Measurements from ENCODE around the gene PSMD7. TPM values are rescaled to one million over a fixed set of nuclear protein-coding genes. Genes with fewer than 3 reads are reported as not detected.

The PSMD7 gene
- 62.9 and 65.9 TPM in 2 replicates for total RNA-seq
- 193 and 196 TPM in 2 replicates for polyA plus RNA-seq
- 131 and 148 TPM in 2 replicates for polyA plus RNA-seq (2012)
- polyA minus RNA-seq (ENCODE audit: low replicate concordance), result 15.4 and 20.2 TPM in 2 replicates

GRCh38 chr16:74296432-74297144, at the start of gene PSMD7:
TSS of gene PSMD7 (plus strand) at chr16:74296814. CDS start at chr16:74296915, 101 bp downstream.
- peak within 1 kb of the TSS; percentile 88 for H2AFZ ChIP-seq (ENCODE audit: low read length)
- H4K20me1 ChIP-seq (ENCODE audit: control insufficient read depth, extremely low read depth, insufficient read depth, low read length), result no peaks in the 10 kb centered on the region
- peaks cover 39% of the 10 kb centered on the region for H3K79me2 ChIP-seq (ENCODE audit: control insufficient read depth, insufficient read depth, low read length)
- H3K9me3 ChIP-seq (ENCODE audit: control insufficient read depth, insufficient read depth, low read depth, low read length), result no peaks in the 10 kb centered on the region
- TF ChIP-seq EZH2 (IDR thresholded peaks at IDR 0.05; ENCODE audit: low read length, missing control alignments) (no peak), CTCF (conservative IDR thresholded peaks at IDR 0.05 in 1 of 2, IDR thresholded peaks at IDR 0.05 in 1 of 2; ENCODE audit: low read depth in 1 of 2, low read length in 2 of 2) (no peak)
- H3K27ac ChIP-seq (ENCODE audit: insufficient read depth, low read length), result peak within 1 kb of the TSS; percentile 96
- peak within 1 kb of the TSS; percentile 97 for H3K9ac ChIP-seq (ENCODE audit: insufficient read depth, low read length)
- H3K4me2 ChIP-seq (ENCODE audit: extremely low read depth, insufficient read depth, low read length), result peak within 1 kb of the TSS; percentile 94
- no peaks in the 10 kb centered on the region for H3K27me3 ChIP-seq (ENCODE audit: control insufficient read depth, insufficient read depth, low read length)
- peaks cover 5% of the 10 kb centered on the region for H3K36me3 ChIP-seq (ENCODE audit: control insufficient read depth, insufficient read depth, low read length)
- H3K4me1 ChIP-seq (ENCODE audit: control insufficient read depth, extremely low read depth, insufficient read depth, low read length), result peaks cover 4% of the 10 kb centered on the region
- H3K4me3 ChIP-seq (replicated peaks in 1 of 4; ENCODE audit: control extremely low read depth in 1 of 4, insufficient read depth in 1 of 4, low read depth in 3 of 4, low read length in 4 of 4), result peak within 1 kb of the TSS; percentile 68 to 100 (median 92)
- peak; percentile 90 for DNase-seq (ENCODE audit: low read depth in 2 of 2)

DNA sequence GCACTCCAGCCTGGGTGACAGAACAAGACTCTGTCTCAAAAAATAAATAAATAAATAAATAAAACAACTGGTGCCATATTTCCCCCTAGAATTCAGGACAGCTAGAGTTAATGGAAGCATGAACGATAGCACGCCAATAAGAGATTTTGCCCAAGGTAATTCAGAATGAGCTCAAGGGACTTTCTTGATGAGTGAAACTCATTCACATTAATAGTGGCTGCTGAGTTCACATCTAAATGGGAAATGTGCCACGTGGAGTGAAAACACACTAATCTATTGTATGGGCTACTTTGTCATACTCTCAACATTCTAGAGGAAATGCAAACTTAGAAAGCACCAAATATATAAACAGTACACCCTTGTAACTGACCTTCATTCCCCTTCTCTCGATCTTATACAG, 47.4 kb upstream of the PSMD7 start:
- Histone ChIP-seq H4K20me1 (ENCODE audit: control insufficient read depth, extremely low read depth, insufficient read depth, low read length) (no peaks in the 10 kb centered on the region), H3K4me3 (replicated peaks in 1 of 4; ENCODE audit: control extremely low read depth in 1 of 4, insufficient read depth in 1 of 4, low read depth in 3 of 4, low read length in 4 of 4) (no peak overlapping the region), H2AFZ (ENCODE audit: low read length) (no peak overlapping the region), H3K79me2 (ENCODE audit: control insufficient read depth, insufficient read depth, low read length) (no peaks in the 10 kb centered on the region), H3K4me2 (ENCODE audit: extremely low read depth, insufficient read depth, low read length) (no peak overlapping the region), H3K9me3 (ENCODE audit: control insufficient read depth, insufficient read depth, low read depth, low read length) (no peaks in the 10 kb centered on the region), H3K27ac (ENCODE audit: insufficient read depth, low read length) (no peak overlapping the region), H3K4me1 (ENCODE audit: control insufficient read depth, extremely low read depth, insufficient read depth, low read length) (no peaks in the 10 kb centered on the region), H3K9ac (ENCODE audit: insufficient read depth, low read length) (no peak overlapping the region), H3K27me3 (ENCODE audit: control insufficient read depth, insufficient read depth, low read length) (no peaks in the 10 kb centered on the region), H3K36me3 (ENCODE audit: control insufficient read depth, insufficient read depth, low read length) (no peaks in the 10 kb centered on the region)
- TF ChIP-seq EZH2 (IDR thresholded peaks at IDR 0.05; ENCODE audit: low read length, missing control alignments) (no peak), CTCF (conservative IDR thresholded peaks at IDR 0.05 in 1 of 2, IDR thresholded peaks at IDR 0.05 in 1 of 2; ENCODE audit: low read depth in 1 of 2, low read length in 2 of 2) (no peak)
- no peak for DNase-seq (ENCODE audit: low read depth in 2 of 2)

DNA sequence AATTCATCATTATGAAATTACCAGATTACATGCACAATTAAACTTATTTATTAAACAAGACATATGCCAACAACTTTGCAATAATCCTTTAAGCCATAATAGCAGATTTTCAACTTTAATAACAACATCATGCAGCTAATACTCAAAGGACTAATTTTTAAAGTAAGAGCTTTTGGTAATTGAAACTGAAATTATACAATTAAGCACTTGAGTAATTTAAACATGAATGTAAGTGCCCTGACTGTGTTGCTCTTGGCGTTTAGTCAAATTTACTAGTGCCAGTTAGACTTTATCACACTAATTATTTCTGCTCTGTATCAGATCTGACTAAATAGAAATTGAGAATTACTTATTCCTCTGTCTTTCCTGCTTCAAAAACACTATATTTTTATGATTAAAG, 46.8 kb upstream of the PSMD7 start:
- Histone ChIP-seq H3K4me3 (replicated peaks in 1 of 4; ENCODE audit: control extremely low read depth in 1 of 4, insufficient read depth in 1 of 4, low read depth in 3 of 4, low read length in 4 of 4) (no peak overlapping the region), H3K27me3 (ENCODE audit: control insufficient read depth, insufficient read depth, low read length) (no peaks in the 10 kb centered on the region), H4K20me1 (ENCODE audit: control insufficient read depth, extremely low read depth, insufficient read depth, low read length) (no peaks in the 10 kb centered on the region), H3K36me3 (ENCODE audit: control insufficient read depth, insufficient read depth, low read length) (no peaks in the 10 kb centered on the region), H3K9me3 (ENCODE audit: control insufficient read depth, insufficient read depth, low read depth, low read length) (no peaks in the 10 kb centered on the region), H2AFZ (ENCODE audit: low read length) (no peak overlapping the region), H3K9ac (ENCODE audit: insufficient read depth, low read length) (no peak overlapping the region), H3K4me1 (ENCODE audit: control insufficient read depth, extremely low read depth, insufficient read depth, low read length) (no peaks in the 10 kb centered on the region), H3K27ac (ENCODE audit: insufficient read depth, low read length) (no peak overlapping the region), H3K79me2 (ENCODE audit: control insufficient read depth, insufficient read depth, low read length) (no peaks in the 10 kb centered on the region), H3K4me2 (ENCODE audit: extremely low read depth, insufficient read depth, low read length) (no peak overlapping the region)
- TF ChIP-seq EZH2 (IDR thresholded peaks at IDR 0.05; ENCODE audit: low read length, missing control alignments) (no peak), CTCF (conservative IDR thresholded peaks at IDR 0.05 in 1 of 2, IDR thresholded peaks at IDR 0.05 in 1 of 2; ENCODE audit: low read depth in 1 of 2, low read length in 2 of 2) (no peak)
- no peak for DNase-seq (ENCODE audit: low read depth in 2 of 2)
